Measurements from ENCODE around the gene MTCH1. TPM values are rescaled to one million over a fixed set of nuclear protein-coding genes. Genes with fewer than 3 reads are reported as not detected.

The MTCH1 gene
- total RNA-seq, 2 donors from 2014 or later: 237 to 273 TPM

DNA sequence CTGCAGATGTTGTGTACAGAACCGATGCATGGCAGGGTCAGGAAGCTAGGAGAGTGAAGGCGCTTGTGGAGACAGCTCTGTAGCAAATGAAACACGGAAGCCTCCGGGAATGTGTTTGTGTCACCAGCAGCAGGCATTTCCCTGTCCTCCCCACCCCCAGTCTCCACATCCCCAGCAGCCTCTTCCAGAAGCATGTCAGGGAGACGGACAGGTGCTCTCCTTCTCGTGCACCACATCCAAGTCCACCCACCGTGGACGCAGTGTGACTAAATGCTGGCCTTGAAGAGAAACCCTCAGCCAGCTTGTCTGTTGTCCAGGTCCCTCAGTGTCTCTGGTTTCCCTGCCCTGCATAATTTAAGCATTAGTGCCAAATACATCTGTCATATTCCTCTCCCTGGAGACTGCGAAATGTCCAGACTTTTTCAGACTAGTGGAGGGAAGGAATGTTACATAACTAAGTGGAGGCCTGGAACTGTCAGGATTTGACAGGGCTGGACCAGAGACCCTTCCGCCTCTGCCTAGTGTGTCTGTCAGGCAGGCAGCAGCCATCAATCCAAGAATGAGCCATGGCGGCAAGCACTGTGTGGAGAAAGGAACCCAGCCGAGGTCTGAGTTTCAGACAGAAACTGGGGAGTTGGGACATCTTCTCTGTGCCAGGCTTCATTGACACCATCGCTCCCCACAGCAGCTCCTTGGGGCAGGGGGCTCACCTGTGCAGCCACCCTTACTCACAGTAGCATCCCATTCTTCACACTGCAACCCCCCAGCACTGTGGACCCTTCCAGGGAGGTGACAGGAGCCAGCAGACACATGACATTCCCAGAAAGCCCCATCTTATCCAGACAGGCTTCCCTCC lies 58.1 kb downstream of the MTCH1 start:
- Histone ChIP-seq H3K27ac (no peak overlapping the region), H3K27me3 (replicated peaks; ENCODE audit: insufficient read depth) (no peaks in the 10 kb centered on the region), H3K9me3 (no peaks in the 10 kb centered on the region), H3K4me3 (no peak overlapping the region), H3K4me1 (ENCODE audit: control insufficient read depth in 1 of 2, low read depth in 2 of 2) (peaks cover 3 to 21% of the 10 kb centered on the region in 2 donors), H3K36me3 (peaks cover 17% of the 10 kb centered on the region)
- TF ChIP-seq, protein P1, sequence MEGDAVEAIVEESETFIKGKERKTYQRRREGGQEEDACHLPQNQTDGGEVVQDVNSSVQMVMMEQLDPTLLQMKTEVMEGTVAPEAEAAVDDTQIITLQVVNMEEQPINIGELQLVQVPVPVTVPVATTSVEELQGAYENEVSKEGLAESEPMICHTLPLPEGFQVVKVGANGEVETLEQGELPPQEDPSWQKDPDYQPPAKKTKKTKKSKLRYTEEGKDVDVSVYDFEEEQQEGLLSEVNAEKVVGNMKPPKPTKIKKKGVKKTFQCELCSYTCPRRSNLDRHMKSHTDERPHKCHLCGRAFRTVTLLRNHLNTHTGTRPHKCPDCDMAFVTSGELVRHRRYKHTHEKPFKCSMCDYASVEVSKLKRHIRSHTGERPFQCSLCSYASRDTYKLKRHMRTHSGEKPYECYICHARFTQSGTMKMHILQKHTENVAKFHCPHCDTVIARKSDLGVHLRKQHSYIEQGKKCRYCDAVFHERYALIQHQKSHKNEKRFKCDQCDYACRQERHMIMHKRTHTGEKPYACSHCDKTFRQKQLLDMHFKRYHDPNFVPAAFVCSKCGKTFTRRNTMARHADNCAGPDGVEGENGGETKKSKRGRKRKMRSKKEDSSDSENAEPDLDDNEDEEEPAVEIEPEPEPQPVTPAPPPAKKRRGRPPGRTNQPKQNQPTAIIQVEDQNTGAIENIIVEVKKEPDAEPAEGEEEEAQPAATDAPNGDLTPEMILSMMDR (IDR thresholded peaks at IDR 0.05): no peak
- ATAC-seq (ENCODE audit: insufficient number of reproducible peaks, low FRiP score, low read depth) (peak; percentile 9), DNase-seq (ENCODE audit: low spot score) (no peak)

- TF ChIP-seq, protein P1 (IDR thresholded peaks at IDR 0.05): no peak
- peak overlapping the region in 1 of 2 donors; percentile 41 for H3K27ac ChIP-seq
- H3K4me1 ChIP-seq (ENCODE audit: control insufficient read depth in 1 of 2, low read depth in 2 of 2): peaks cover 3 to 29% of the 10 kb centered on the region in 2 donors
- H3K36me3 ChIP-seq: peaks cover 17% of the 10 kb centered on the region
- H3K9me3 ChIP-seq: no peaks in the 10 kb centered on the region
- H3K27me3 ChIP-seq (replicated peaks; ENCODE audit: insufficient read depth): no peaks in the 10 kb centered on the region
- H3K4me3 ChIP-seq: no peak overlapping the region
- ATAC-seq (ENCODE audit: insufficient number of reproducible peaks, low FRiP score, low read depth) (no peak), DNase-seq (ENCODE audit: low spot score) (no peak)
Measured at GRCh38 chr6:36926708-36927513, 59.1 kb downstream of the MTCH1 start.

DNA sequence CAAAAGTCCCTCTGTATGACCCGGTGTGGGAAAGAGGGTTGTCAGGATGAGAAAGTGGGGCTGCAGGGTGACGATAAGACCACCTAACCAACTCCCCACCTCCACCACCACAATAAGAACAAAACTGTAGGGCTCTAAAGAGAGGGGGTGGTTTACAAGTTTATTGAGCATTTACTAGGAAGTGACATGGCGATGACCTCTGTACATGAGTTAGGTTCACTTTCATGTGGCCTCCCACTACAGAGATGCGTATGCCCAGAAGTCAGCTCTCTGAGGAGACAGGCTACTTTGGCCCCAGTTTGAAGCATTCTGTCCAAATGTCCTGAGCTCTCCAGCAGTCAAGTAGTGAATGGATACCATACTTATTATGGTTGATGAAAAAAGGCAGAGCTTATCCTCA lies 60.2 kb downstream of the MTCH1 start:
- Histone ChIP-seq H3K36me3 (peaks cover 17% of the 10 kb centered on the region), H3K27ac (no peak overlapping the region), H3K27me3 (replicated peaks; ENCODE audit: insufficient read depth) (no peaks in the 10 kb centered on the region), H3K4me3 (no peak overlapping the region), H3K4me1 (ENCODE audit: control insufficient read depth in 1 of 2, low read depth in 2 of 2) (peaks cover 3 to 31% of the 10 kb centered on the region in 2 donors), H3K9me3 (no peaks in the 10 kb centered on the region)
- TF ChIP-seq, protein P1 (IDR thresholded peaks at IDR 0.05): no peak
- ATAC-seq (ENCODE audit: insufficient number of reproducible peaks, low FRiP score, low read depth) (no peak), DNase-seq (ENCODE audit: low spot score) (no peak)

DNA sequence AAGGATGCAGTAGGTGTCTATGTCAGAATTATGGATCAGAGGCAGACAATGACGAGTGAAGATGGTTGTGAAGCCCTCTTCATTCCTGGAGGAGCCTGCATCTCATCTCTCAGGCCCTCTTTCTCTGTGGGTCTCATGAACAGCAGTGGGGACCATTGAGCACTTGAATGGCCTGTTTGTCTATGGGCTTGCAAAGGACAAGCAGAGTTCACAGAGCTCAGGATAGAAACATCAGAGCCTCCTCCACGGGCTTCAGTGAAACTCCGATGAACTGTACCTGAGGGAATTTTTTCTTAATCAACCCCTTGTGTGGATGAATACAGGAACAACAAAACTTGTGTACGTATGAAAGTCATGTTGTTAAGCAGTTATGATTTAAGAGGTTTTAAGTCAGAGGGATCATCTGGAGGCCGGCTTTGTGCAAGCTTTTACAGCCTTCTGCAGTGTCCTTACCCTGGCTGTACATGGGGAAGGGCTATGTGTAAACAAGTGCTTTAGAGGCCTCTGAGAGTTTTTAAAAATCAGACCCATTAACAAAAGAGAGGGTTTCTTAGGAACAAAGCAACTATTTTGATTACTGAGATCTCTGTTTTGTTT lies 61.1 kb downstream of the MTCH1 start:
- peaks cover 21% of the 10 kb centered on the region for H3K36me3 ChIP-seq
- peaks cover 3 to 37% of the 10 kb centered on the region in 2 donors for H3K4me1 ChIP-seq (ENCODE audit: control insufficient read depth in 1 of 2, low read depth in 2 of 2)
- TF ChIP-seq, protein P1 (IDR thresholded peaks at IDR 0.05): no peak
- no peak overlapping the region for H3K4me3 ChIP-seq
- H3K27ac ChIP-seq: no peak overlapping the region
- ATAC-seq (ENCODE audit: insufficient number of reproducible peaks, low FRiP score, low read depth): no peak
- H3K9me3 ChIP-seq: no peaks in the 10 kb centered on the region
- no peaks in the 10 kb centered on the region for H3K27me3 ChIP-seq (replicated peaks; ENCODE audit: insufficient read depth)
- no peak for DNase-seq (ENCODE audit: low spot score)

- H3K4me3 ChIP-seq: no peak overlapping the region
- peaks cover 6 to 44% of the 10 kb centered on the region in 2 donors for H3K4me1 ChIP-seq (ENCODE audit: control insufficient read depth in 1 of 2, low read depth in 2 of 2)
- H3K9me3 ChIP-seq: no peaks in the 10 kb centered on the region
- H3K36me3 ChIP-seq: peaks cover 21% of the 10 kb centered on the region
- ATAC-seq (ENCODE audit: insufficient number of reproducible peaks, low FRiP score, low read depth) (no peak), DNase-seq (ENCODE audit: low spot score) (no peak)
- TF ChIP-seq, protein P1 (IDR thresholded peaks at IDR 0.05): no peak
- no peak overlapping the region for H3K27ac ChIP-seq
- no peaks in the 10 kb centered on the region for H3K27me3 ChIP-seq (replicated peaks; ENCODE audit: insufficient read depth)
Measured at GRCh38 chr6:36924131-36924530, 61.9 kb downstream of the MTCH1 start.

Measured in thoracic aorta (tissue), 2 donors.